Measurements from ENCODE around the gene RPUSD3.
"Not testable (repeated sequence)": the region's sequence is repeated elsewhere in the genome, so short reads cannot be mapped to it uniquely, and the experiment has no call there.

RPUSD3 gene

GRCh38 chr3:9847870-9848269 lies 4.1 kb upstream of the RPUSD3 start:
- H3K27me3 ChIP-seq (ENCODE audit: insufficient read depth, low read length); H3K4me3 ChIP-seq (ENCODE audit: low read length); H3K27ac ChIP-seq (ENCODE audit: low read length); H3K9me3 ChIP-seq (ENCODE audit: insufficient read depth, low read depth, low read length); H3K4me1 ChIP-seq (ENCODE audit: insufficient read depth, low read length); H3K36me3 ChIP-seq (ENCODE audit: insufficient read depth, low read depth, low read length); H3K9ac ChIP-seq (ENCODE audit: low read depth, low read length): not testable (repeated sequence)

- Histone ChIP-seq H3K27ac (ENCODE audit: low read length) (no peak overlapping the region), H3K4me1 (ENCODE audit: insufficient read depth, low read length) (no peaks in the 10 kb centered on the region), H3K9ac (ENCODE audit: low read depth, low read length) (no peak overlapping the region), H3K9me3 (ENCODE audit: insufficient read depth, low read depth, low read length) (no peaks in the 10 kb centered on the region), H3K36me3 (ENCODE audit: insufficient read depth, low read depth, low read length) (peaks cover under 1% of the 10 kb centered on the region; the same call in 1 of the 2 replicates), H3K27me3 (ENCODE audit: insufficient read depth, low read length) (no peaks in the 10 kb centered on the region), H3K4me3 (ENCODE audit: low read length) (no peak overlapping the region)
Observed at GRCh38 chr3:9846931-9847488, 3.2 kb upstream of the RPUSD3 start.

GRCh38 chr3:9846231-9846630 lies 2.4 kb upstream of the RPUSD3 start:
- Histone ChIP-seq H3K9me3 (ENCODE audit: insufficient read depth, low read depth, low read length) (no peaks in the 10 kb centered on the region), H3K36me3 (ENCODE audit: insufficient read depth, low read depth, low read length) (peaks cover 8% of the 10 kb centered on the region), H3K4me3 (ENCODE audit: low read length) (no peak overlapping the region), H3K27me3 (ENCODE audit: insufficient read depth, low read length) (no peaks in the 10 kb centered on the region), H3K9ac (ENCODE audit: low read depth, low read length) (no peak overlapping the region), H3K4me1 (ENCODE audit: insufficient read depth, low read length) (no peaks in the 10 kb centered on the region), H3K27ac (ENCODE audit: low read length) (no peak overlapping the region)

DNA sequence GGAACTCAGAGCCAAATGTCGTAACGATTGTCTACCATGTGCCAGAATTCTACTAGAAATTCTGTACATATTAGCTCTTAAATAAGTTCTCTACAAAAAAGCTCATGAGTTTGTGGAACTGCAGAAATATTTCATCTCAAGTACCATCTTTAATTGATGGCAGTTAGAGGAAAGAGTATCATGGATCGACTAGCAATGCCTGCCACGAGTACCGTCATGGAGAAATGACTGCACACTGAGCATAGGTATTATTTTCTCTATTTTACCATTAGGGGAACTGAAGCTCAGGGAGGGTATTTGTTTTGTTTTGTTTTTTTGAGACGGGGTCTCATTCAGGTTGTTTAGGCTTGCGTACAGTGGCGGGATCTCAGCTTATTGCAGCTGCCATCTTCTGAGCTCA lies 2.8 kb downstream of the RPUSD3 start:
- no peak overlapping the region for H3K4me3 ChIP-seq (ENCODE audit: low read length)
- H3K36me3 ChIP-seq (ENCODE audit: insufficient read depth, low read depth, low read length): peaks cover 37% of the 10 kb centered on the region

DNA sequence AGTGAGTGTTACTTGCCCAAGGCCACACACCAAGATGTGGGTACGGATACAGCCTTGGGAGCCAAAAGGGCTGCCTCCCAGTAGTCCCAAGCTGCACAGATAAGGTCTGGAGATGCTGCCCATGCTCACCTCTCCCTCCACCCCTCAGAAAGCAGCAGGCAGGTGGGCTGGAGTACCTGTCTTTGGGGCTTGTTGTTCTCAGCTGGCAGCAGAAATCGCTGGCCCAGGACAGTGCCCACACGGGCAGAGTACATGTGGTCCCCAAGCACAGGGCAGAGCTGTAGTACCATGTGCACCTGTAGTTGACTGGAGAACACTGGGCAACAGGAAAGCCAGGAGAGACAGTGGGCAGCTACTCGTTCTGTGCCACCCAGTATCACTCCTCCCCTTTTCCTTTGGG lies 5.0 kb downstream of the RPUSD3 start:
- Histone ChIP-seq H3K9ac (ENCODE audit: low read depth, low read length) (no peak overlapping the region), H3K9me3 (ENCODE audit: insufficient read depth, low read depth, low read length) (no peaks in the 10 kb centered on the region)

More for the DNA sequence above, 2.8 kb downstream of the RPUSD3 start:
- H3K9me3 ChIP-seq (ENCODE audit: insufficient read depth, low read depth, low read length): no peaks in the 10 kb centered on the region
- no peak overlapping the region for H3K9ac ChIP-seq (ENCODE audit: low read depth, low read length)
- H3K4me1 ChIP-seq (ENCODE audit: insufficient read depth, low read length): no peaks in the 10 kb centered on the region
- no peak overlapping the region for H3K27ac ChIP-seq (ENCODE audit: low read length)
- no peaks in the 10 kb centered on the region for H3K27me3 ChIP-seq (ENCODE audit: insufficient read depth, low read length)

DNA sequence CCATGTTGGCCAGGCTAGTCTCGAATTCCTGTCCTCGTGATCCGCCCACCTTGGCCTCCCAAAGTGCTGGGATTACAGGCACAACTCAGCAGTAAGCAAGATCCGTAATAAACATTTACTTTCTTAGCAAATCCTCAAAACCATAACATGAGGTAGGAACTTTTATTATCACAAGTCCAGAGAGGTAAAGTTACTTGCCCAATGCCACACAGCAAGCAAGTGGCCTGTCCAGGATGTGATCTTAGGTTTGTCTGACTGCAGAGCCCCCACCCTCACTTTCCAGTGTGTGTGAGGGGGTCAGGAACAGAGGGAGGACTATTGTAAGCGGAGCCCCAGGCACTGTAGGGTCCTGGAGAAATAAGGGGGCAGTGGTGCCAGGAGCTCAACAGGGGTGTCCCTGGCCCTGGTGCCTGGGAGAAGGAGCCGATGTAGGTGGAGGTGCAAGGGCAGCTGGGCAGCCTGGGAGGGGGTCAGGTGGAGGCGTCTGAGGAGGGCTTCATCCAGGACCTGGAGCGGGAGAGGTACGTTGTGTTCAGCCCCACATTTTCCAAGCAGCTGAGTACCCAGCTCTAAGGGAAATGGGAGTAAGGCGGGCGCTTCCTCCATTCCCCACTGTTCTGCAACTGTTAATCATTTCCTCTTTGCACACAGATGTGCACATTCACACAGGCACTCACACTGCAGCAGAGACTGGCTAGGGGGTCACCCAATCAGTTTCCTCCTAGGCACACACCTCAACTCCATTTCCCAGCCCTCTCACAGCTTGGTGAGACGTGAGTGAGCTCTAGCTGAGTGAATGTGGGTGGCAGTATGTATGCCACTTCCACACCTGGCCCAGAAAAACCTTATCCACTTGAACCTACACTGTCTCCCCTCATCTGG lies 5.9 kb downstream of the RPUSD3 start:
- H3K9ac ChIP-seq (ENCODE audit: low read depth, low read length): no peak overlapping the region
- H3K36me3 ChIP-seq (ENCODE audit: insufficient read depth, low read depth, low read length): peaks cover 37% of the 10 kb centered on the region
- H3K4me1 ChIP-seq (ENCODE audit: insufficient read depth, low read length): no peaks in the 10 kb centered on the region
- H3K27me3 ChIP-seq (ENCODE audit: insufficient read depth, low read length): no peaks in the 10 kb centered on the region
- H3K9me3 ChIP-seq (ENCODE audit: insufficient read depth, low read depth, low read length): no peaks in the 10 kb centered on the region
- H3K4me3 ChIP-seq (ENCODE audit: low read length): no peak overlapping the region
- no peak overlapping the region for H3K27ac ChIP-seq (ENCODE audit: low read length)

More for the DNA sequence above, 5.0 kb downstream of the RPUSD3 start:
- H3K27me3 ChIP-seq (ENCODE audit: insufficient read depth, low read length): no peaks in the 10 kb centered on the region
- H3K27ac ChIP-seq (ENCODE audit: low read length): no peak overlapping the region
- peaks cover 37% of the 10 kb centered on the region for H3K36me3 ChIP-seq (ENCODE audit: insufficient read depth, low read depth, low read length)
- no peak overlapping the region for H3K4me3 ChIP-seq (ENCODE audit: low read length)
- no peaks in the 10 kb centered on the region for H3K4me1 ChIP-seq (ENCODE audit: insufficient read depth, low read length)

GRCh38 chr3:9834520-9835380 lies 9.1 kb downstream of the RPUSD3 start:
- H3K36me3 ChIP-seq (ENCODE audit: insufficient read depth, low read depth, low read length): peaks cover 16% of the 10 kb centered on the region; the same call in 1 of the 2 replicates
- H3K4me3 ChIP-seq (ENCODE audit: low read length): no peak overlapping the region
- H3K9ac ChIP-seq (ENCODE audit: low read depth, low read length): no peak overlapping the region
- H3K4me1 ChIP-seq (ENCODE audit: insufficient read depth, low read length): no peaks in the 10 kb centered on the region
- no peaks in the 10 kb centered on the region for H3K27me3 ChIP-seq (ENCODE audit: insufficient read depth, low read length)
- no peak overlapping the region for H3K27ac ChIP-seq (ENCODE audit: low read length)
- no peaks in the 10 kb centered on the region for H3K9me3 ChIP-seq (ENCODE audit: insufficient read depth, low read depth, low read length)

DNA sequence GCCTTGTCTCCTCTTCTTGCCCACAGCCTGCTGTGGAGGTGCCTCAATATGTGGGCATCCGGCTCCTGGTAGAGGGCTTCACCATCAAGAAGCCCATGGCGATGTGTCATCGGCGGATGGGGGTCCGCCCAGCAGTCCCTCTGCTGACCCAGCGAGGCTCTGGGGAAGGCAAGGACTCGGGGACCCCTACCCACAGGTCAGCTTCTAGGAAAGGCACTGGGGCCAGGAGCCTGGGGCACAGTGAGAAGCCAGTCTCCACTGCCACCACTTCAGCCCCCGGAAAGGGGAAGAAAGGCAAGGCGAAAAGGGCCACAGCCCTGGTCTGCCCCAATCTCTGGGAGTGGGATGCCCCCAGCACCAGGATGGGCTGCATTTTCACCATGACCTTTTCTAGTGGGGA lies 10.7 kb downstream of the RPUSD3 start:
- Histone ChIP-seq H3K27ac (ENCODE audit: low read length) (no peak overlapping the region), H3K4me3 (ENCODE audit: low read length) (no peak overlapping the region), H3K36me3 (ENCODE audit: insufficient read depth, low read depth, low read length) (0 out of 2 replicates have a peak, but pooled peaks cover 4% of the 10 kb centered on the region), H3K9ac (ENCODE audit: low read depth, low read length) (no peak overlapping the region), H3K9me3 (ENCODE audit: insufficient read depth, low read depth, low read length) (no peaks in the 10 kb centered on the region), H3K4me1 (ENCODE audit: insufficient read depth, low read length) (no peaks in the 10 kb centered on the region), H3K27me3 (ENCODE audit: insufficient read depth, low read length) (no peaks in the 10 kb centered on the region)

GRCh38 chr3:9831253-9831652 lies 12.6 kb downstream of the RPUSD3 start:
- Histone ChIP-seq H3K9me3 (ENCODE audit: insufficient read depth, low read depth, low read length) (no peaks in the 10 kb centered on the region), H3K36me3 (ENCODE audit: insufficient read depth, low read depth, low read length) (no peaks in the 10 kb centered on the region), H3K4me3 (ENCODE audit: low read length) (no peak overlapping the region), H3K9ac (ENCODE audit: low read depth, low read length) (no peak overlapping the region), H3K4me1 (ENCODE audit: insufficient read depth, low read length) (no peaks in the 10 kb centered on the region), H3K27ac (ENCODE audit: low read length) (no peak overlapping the region), H3K27me3 (ENCODE audit: insufficient read depth, low read length) (no peaks in the 10 kb centered on the region)

DNA sequence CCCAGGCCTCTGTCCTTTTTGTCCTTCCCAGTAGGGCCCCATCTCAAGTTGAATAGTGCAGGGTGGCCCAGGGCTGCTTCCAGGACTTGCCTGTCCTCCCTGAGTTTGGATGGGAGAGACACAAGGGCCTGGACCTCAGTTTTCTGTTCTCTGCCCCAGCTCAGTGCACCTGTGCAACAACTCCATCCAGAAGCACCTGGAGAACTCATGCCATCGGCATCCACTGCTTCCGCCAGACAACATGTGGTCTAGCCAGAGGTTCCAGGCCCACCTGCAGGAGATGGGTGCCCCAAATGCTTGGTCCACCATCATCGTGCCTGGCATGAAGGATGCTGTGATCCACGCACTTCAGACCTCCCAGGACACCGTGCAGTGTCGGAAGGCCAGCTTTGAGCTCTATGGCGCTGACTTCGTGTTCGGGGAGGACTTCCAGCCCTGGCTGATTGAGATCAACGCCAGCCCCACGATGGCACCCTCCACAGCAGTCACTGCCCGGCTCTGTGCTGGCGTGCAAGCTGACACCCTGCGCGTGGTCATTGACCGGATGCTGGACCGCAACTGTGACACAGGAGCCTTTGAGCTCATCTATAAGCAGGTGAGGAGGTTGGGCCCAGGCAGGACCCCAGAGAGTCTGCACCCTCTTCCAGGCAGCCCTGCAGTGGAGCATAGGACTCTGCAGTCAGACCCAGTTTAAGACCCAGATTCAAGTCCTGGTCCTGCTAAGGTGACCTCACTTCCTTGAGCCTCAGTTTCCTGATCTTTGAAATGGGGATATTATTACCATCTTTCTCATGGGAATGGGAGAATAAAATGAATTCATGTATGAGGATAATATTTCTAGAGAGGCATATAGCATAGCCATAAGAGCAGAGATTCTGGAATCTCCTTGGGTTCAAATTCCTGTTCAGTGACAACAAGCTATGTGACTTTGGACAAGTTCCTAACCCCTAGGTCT lies 14.7 kb downstream of the RPUSD3 start:
- no peak overlapping the region for H3K27ac ChIP-seq (ENCODE audit: low read length)
- no peak overlapping the region for H3K4me3 ChIP-seq (ENCODE audit: low read length)
- no peaks in the 10 kb centered on the region for H3K9me3 ChIP-seq (ENCODE audit: insufficient read depth, low read depth, low read length)
- H3K27me3 ChIP-seq (ENCODE audit: insufficient read depth, low read length): no peaks in the 10 kb centered on the region
- no peaks in the 10 kb centered on the region for H3K4me1 ChIP-seq (ENCODE audit: insufficient read depth, low read length)
- no peaks in the 10 kb centered on the region for H3K36me3 ChIP-seq (ENCODE audit: insufficient read depth, low read depth, low read length)
- no peak overlapping the region for H3K9ac ChIP-seq (ENCODE audit: low read depth, low read length)
